Neural progenitor cell (in vitro differentiated cells): Measurements from ENCODE around the gene PPP1R27. TPM values are rescaled to one million over a fixed set of nuclear protein-coding genes. Genes with fewer than 3 reads are reported as not detected.

ENCODE experiments used
- DNase-seq: peaks from one replicate; pipeline ENCODE4 v3.0.0-alpha.2; 2016; ENCODE audit warnings: low spot score
- H2AFZ ChIP-seq: fragments of 200-600 bp; sonication (generic); replicated peaks from 2 replicates; pipeline ENCODE4 v1.6.1; 2016; ENCODE audit warnings: antibody characterized with exemption
- H3F3A ChIP-seq: fragments of 200-600 bp; sonication (generic); 2 replicates; pipeline ENCODE4 v1.6.1; 2016; ENCODE audit warnings: antibody characterized with exemption, low read depth
- H3K27ac ChIP-seq: fragments of 200-600 bp; sonication (generic); 2 replicates; pipeline ENCODE4 v1.5.1; 2016; ENCODE audit warnings: mild to moderate bottlenecking
- H3K27me3 ChIP-seq: fragments of 200-600 bp; sonication (generic); 2 replicates; pipeline ENCODE4 v1.6.1; 2016; ENCODE audit warnings: mild to moderate bottlenecking, moderate library complexity
- H3K36me3 ChIP-seq: fragments of 200-600 bp; sonication (generic); 2 replicates; pipeline ENCODE4 v1.5.1; 2016
- H3K4me1 ChIP-seq: fragments of 200-600 bp; sonication (generic); 2 replicates; pipeline ENCODE4 v1.6.1; 2016; ENCODE audit warnings: mixed run types
- H3K4me2 ChIP-seq: fragments of 200-600 bp; sonication (generic); 2 replicates; pipeline ENCODE4 v1.6.1; 2016
- H3K4me3 ChIP-seq: fragments of 200-600 bp; sonication (generic); 2 replicates; pipeline ENCODE4 v1.5.1; 2016
- H3K79me2 ChIP-seq: fragments of 200-600 bp; sonication (generic); 2 replicates; pipeline ENCODE4 v1.6.1; 2016; ENCODE audit warnings: low read depth
- H3K9ac ChIP-seq: fragments of 200-600 bp; sonication (generic); 2 replicates; pipeline ENCODE4 v1.6.1; 2016
- H3K9me3 ChIP-seq: fragments of 200-600 bp; sonication (generic); 2 replicates; pipeline ENCODE4 v1.5.1; 2016; ENCODE audit warnings: low read depth
- H4K20me1 ChIP-seq: fragments of 200-600 bp; sonication (generic); 2 replicates; pipeline ENCODE4 v1.6.1; 2016; ENCODE audit warnings: low read depth
- H3K27ac Mint-ChIP-seq: 3 replicates; pipeline ENCODE4 v1.8.0; 2021; ENCODE audit warnings: mixed read lengths
- H3K27me3 Mint-ChIP-seq: 2 replicates; pipeline ENCODE4 v1.8.0; 2022; ENCODE audit warnings: low read depth, mild to moderate bottlenecking, inconsistent platforms, moderate library complexity, mixed read lengths; ENCODE audit not compliant: insufficient read depth
- H3K36me3 Mint-ChIP-seq: 3 replicates; pipeline ENCODE4 v1.8.0; 2021; ENCODE audit warnings: mixed read lengths
- H3K4me1 Mint-ChIP-seq: 3 replicates; pipeline ENCODE4 v1.8.0; 2021; ENCODE audit warnings: mixed read lengths
- H3K4me3 Mint-ChIP-seq: 3 replicates; pipeline ENCODE4 v1.8.0; 2021; ENCODE audit warnings: mild to moderate bottlenecking, moderate library complexity, mixed read lengths
- H3K9me3 Mint-ChIP-seq: 3 replicates; pipeline ENCODE4 v1.8.0; 2020; ENCODE audit warnings: mixed read lengths
- EZH2 ChIP-seq: fragments of 200-600 bp; sonication (generic); IDR thresholded peaks from 2 replicates; pipeline ENCODE4 v1.6.1; 2017; ENCODE audit warnings: antibody characterized with exemption, mild to moderate bottlenecking, moderate library complexity
- EZH2phosphoT487 ChIP-seq: fragments of 200-600 bp; sonication (generic); IDR thresholded peaks from 2 replicates; pipeline ENCODE4 v1.6.1; 2017; ENCODE audit warnings: antibody characterized with exemption
- total RNA-seq: library from RNA; depleted of rRNA; stranded (reverse); fragments of >200 nt; gene quantifications from 2 replicates; pipeline ENCODE4 v1.2.3, GENCODE V29; 2015; ENCODE audit warnings: low replicate concordance
- TF ChIP-seq, protein P1 (sequence below): fragments of 200-600 bp; sonication (generic); IDR thresholded peaks from 2 replicates; pipeline ENCODE4 v1.5.1; 2017; ENCODE audit warnings: antibody characterized with exemption, mild to moderate bottlenecking

The PPP1R27 gene
- total RNA-seq, 1 donor from 2014 or later = not detected

DNA sequence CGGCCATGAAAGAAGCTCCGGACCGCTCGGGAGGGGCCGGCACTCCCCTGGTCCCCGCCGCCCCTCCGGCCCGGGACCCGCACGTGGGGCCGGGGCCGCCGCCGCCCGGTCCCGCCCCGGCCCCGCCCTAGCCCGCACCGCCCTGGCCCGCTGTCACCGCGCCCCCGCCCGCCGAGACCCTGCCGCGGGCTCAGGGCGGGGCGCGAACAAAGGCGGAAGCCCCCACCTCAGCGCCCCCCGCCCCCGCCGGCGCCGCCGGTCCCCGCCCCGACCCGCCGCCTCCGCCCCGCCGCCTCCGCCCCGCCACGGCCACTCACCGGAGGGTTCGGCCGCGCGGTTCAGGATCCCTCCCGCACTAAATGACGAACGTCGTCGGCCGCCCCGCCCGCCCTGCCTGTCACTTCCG lies 36.1 kb upstream of the PPP1R27 start, which contains the start of gene ARHGDIA:
ARHGDIA (minus strand) TSS at position 357 of the 406 bp plus-strand sequence. CDS start 1,407 bp downstream, outside the sequence.
- peak within 1 kb of the TSS; percentile 73 for H3K9ac ChIP-seq
- peak within 1 kb of the TSS; percentile 86 for H3K4me3 ChIP-seq
- H3K36me3 Mint-ChIP-seq = peaks cover 3% of the 10 kb centered on the region
- TF ChIP-seq, protein P1, sequence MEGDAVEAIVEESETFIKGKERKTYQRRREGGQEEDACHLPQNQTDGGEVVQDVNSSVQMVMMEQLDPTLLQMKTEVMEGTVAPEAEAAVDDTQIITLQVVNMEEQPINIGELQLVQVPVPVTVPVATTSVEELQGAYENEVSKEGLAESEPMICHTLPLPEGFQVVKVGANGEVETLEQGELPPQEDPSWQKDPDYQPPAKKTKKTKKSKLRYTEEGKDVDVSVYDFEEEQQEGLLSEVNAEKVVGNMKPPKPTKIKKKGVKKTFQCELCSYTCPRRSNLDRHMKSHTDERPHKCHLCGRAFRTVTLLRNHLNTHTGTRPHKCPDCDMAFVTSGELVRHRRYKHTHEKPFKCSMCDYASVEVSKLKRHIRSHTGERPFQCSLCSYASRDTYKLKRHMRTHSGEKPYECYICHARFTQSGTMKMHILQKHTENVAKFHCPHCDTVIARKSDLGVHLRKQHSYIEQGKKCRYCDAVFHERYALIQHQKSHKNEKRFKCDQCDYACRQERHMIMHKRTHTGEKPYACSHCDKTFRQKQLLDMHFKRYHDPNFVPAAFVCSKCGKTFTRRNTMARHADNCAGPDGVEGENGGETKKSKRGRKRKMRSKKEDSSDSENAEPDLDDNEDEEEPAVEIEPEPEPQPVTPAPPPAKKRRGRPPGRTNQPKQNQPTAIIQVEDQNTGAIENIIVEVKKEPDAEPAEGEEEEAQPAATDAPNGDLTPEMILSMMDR = no peak
- H3K9me3 ChIP-seq = no peaks in the 10 kb centered on the region
- H3F3A ChIP-seq = peaks cover 62% of the 10 kb centered on the region
- no peaks in the 10 kb centered on the region for H3K27me3 ChIP-seq
- peaks cover 35% of the 10 kb centered on the region for H4K20me1 ChIP-seq
- H3K36me3 ChIP-seq = no peaks in the 10 kb centered on the region
- H2AFZ ChIP-seq = peak within 1 kb of the TSS; percentile 80
- peak within 1 kb of the TSS; percentile 42 for H3K27ac ChIP-seq
- peak within 1 kb of the TSS; percentile 79 for H3K27ac Mint-ChIP-seq
- H3K4me2 ChIP-seq = peak within 1 kb of the TSS; percentile 99
- no peaks in the 10 kb centered on the region for H3K9me3 Mint-ChIP-seq
- peak within 1 kb of the TSS; percentile 88 for H3K4me3 Mint-ChIP-seq
- H3K4me1 ChIP-seq = peaks cover 14% of the 10 kb centered on the region
- peaks cover 16% of the 10 kb centered on the region for H3K4me1 Mint-ChIP-seq
- peak; percentile 93 for DNase-seq
- peaks cover 28% of the 10 kb centered on the region for H3K79me2 ChIP-seq
- peaks cover 4% of the 10 kb centered on the region for H3K27me3 Mint-ChIP-seq

- TF ChIP-seq EZH2phosphoT487 (no peak), EZH2 (no peak)
- TF ChIP-seq, protein P1 = no peak
Measured at GRCh38 chr17:81870131-81870980, 35.5 kb upstream of the PPP1R27 start.

DNA sequence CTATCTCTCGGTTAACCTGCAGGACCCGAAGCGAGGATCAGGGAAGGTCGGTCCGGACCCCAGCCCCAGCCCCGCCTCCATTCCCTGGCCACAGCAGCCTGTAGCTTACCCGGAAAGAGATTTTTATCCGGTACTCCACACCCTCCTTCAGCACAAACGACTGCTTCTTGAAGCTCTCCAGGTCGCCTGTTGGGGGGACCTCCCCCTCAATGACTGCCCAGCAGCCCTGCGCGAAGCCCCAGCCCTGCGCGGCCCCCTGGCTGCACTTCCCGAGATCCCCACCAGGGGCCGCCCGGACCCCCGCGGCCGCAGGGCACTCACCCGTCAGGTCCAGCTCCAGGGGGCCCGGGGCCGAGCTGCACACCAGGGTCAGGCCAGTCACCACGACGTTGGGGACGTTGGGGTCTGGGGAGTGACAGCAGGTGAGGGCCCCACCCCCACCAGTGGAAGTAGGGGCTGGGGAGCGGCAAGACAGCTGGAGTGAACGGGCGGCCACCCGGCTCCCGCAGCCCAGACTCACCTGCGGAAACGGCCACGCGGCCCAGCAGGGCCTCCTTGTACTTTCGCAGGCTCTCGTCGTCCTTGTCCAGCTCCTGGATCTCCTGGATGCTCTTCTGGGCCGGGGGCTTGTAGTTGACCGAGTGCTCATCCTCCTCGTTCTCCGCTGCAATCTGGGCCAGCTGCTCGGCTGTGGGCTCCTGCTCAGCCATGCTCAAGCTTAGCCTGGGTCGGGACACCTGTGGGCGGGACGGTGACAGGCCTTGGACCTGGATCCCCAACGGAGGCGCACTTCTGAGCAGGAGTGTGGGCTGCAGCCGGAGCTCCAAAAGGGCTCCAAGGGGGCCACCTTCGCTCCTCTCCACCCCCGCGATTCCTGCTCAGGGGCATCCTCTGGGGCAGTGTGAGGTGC lies 34.6 kb upstream of the PPP1R27 start:
- H3K27me3 ChIP-seq = no peaks in the 10 kb centered on the region
- H4K20me1 ChIP-seq = peaks cover 41% of the 10 kb centered on the region
- H3K79me2 ChIP-seq = peaks cover 28% of the 10 kb centered on the region
- H3K27ac Mint-ChIP-seq = no peak overlapping the region
- peaks cover 14% of the 10 kb centered on the region for H3K4me1 ChIP-seq
- no peak overlapping the region for H3K27ac ChIP-seq
- H3K9me3 Mint-ChIP-seq = no peaks in the 10 kb centered on the region
- DNase-seq = peak; percentile 68
- H3K4me1 Mint-ChIP-seq = peaks cover 16% of the 10 kb centered on the region
- TF ChIP-seq EZH2 (no peak), EZH2phosphoT487 (no peak)
- TF ChIP-seq, protein P1 = peak; percentile 91
- no peak overlapping the region for H2AFZ ChIP-seq
- H3F3A ChIP-seq = peaks cover 60% of the 10 kb centered on the region
- H3K4me3 ChIP-seq = peak overlapping the region; percentile 86
- H3K27me3 Mint-ChIP-seq = peaks cover 6% of the 10 kb centered on the region
- H3K9ac ChIP-seq = no peak overlapping the region
- peak overlapping the region; percentile 86 for H3K4me3 Mint-ChIP-seq
- H3K4me2 ChIP-seq = peak overlapping the region; percentile 99
- peaks cover 3% of the 10 kb centered on the region for H3K36me3 Mint-ChIP-seq
- H3K9me3 ChIP-seq = no peaks in the 10 kb centered on the region
- no peaks in the 10 kb centered on the region for H3K36me3 ChIP-seq

More at GRCh38 chr17:81870131-81870980, 35.5 kb upstream of the PPP1R27 start:
- Mint-ChIP-seq H3K27ac (no peak overlapping the region), H3K4me1 (peaks cover 16% of the 10 kb centered on the region), H3K27me3 (peaks cover 6% of the 10 kb centered on the region), H3K4me3 (peak overlapping the region; percentile 86), H3K36me3 (peaks cover 3% of the 10 kb centered on the region), H3K9me3 (no peaks in the 10 kb centered on the region)
- Histone ChIP-seq H3K4me2 (peak overlapping the region; percentile 99), H3F3A (peaks cover 62% of the 10 kb centered on the region), H3K27me3 (no peaks in the 10 kb centered on the region), H3K4me3 (peak overlapping the region; percentile 86), H3K9ac (peak overlapping the region; percentile 65), H2AFZ (no peak overlapping the region), H3K36me3 (no peaks in the 10 kb centered on the region), H3K27ac (no peak overlapping the region), H3K4me1 (peaks cover 14% of the 10 kb centered on the region), H3K79me2 (peaks cover 28% of the 10 kb centered on the region), H3K9me3 (no peaks in the 10 kb centered on the region), H4K20me1 (peaks cover 35% of the 10 kb centered on the region)
- DNase-seq = peak; percentile 69
